Prostate gland (tissue), 2 donors: ENCODE results near the gene KIAA1614.
A peak's percentile ranks its signal among the peaks of the same experiment; 100 is the strongest.

Experiments used
- POLR2A ChIP-seq: fragments of 450-650 bp; IDR thresholded peaks from one replicate; pipeline ENCODE4 v1.6.1; 2016; ENCODE audit warnings: antibody characterized with exemption, mild to moderate bottlenecking
- TF ChIP-seq, protein P1 (sequence below), 4 experiments: fragments of 200-600 bp in 2 of 4; fragments of 450-650 bp in 2 of 4; sonication (generic) in 2 of 4; IDR thresholded peaks; 1 replicate in 3 of 4; 2 replicates in 1 of 4; pipeline ENCODE4 v1.5.1; 2016 to 2019; ENCODE audit warnings: antibody characterized with exemption in 4 of 4, mild to moderate bottlenecking in 2 of 4, moderate library complexity in 2 of 4

DNA sequence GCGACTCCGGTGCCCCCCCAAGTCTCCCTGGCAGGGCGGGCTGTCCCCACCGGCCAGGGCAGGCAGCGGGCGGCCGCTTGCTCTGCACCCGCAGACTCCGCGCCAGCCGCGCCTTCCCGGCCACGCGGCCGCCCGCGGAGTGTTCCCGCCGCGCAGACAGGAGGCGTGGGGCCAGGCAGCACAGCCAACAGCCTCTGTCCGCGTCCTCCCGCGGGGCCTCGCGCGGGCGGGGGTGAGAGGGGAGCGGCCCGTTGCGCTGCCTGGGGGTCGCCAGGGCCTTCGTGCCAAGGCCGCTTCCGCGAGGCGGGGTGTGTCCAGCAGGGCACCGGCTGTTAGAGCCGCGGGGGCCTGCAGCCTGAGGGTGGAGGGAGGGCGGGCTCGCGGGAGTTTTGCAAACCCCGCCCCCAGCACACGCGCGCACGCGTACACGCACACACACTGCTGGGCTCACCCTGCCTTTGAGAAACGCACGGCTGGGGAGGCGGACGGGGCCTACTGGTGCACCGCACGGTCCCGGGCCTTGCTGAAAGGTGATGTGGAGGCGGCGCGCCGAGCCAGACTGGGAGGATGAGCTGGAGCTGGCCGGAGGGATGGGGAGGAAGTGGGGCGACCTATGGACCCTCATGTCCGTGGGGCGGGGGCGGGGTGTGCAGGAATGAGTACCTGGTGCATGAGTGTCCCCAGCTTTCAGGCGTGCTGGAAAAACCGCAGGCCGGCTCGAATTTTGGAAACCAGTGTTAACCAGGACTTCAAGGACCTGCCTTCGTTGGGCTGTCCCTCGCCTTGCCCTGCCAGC lies 41.5 kb downstream of the KIAA1614 start:
- TF ChIP-seq, protein P1, sequence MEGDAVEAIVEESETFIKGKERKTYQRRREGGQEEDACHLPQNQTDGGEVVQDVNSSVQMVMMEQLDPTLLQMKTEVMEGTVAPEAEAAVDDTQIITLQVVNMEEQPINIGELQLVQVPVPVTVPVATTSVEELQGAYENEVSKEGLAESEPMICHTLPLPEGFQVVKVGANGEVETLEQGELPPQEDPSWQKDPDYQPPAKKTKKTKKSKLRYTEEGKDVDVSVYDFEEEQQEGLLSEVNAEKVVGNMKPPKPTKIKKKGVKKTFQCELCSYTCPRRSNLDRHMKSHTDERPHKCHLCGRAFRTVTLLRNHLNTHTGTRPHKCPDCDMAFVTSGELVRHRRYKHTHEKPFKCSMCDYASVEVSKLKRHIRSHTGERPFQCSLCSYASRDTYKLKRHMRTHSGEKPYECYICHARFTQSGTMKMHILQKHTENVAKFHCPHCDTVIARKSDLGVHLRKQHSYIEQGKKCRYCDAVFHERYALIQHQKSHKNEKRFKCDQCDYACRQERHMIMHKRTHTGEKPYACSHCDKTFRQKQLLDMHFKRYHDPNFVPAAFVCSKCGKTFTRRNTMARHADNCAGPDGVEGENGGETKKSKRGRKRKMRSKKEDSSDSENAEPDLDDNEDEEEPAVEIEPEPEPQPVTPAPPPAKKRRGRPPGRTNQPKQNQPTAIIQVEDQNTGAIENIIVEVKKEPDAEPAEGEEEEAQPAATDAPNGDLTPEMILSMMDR (IDR thresholded peaks at IDR 0.05) = peak in 1 of 4 experiments; percentile 29
- TF ChIP-seq POLR2A = no peak
